ENCODE results near the gene PPARG. TPM values are rescaled to one million over a fixed set of nuclear protein-coding genes. Genes with fewer than 3 reads are reported as not detected.
"Not testable (repeated sequence)": the region's sequence is repeated elsewhere in the genome, so short reads cannot be mapped to it uniquely, and the experiment has no call there.

The PPARG gene
- total and polyA plus RNA-seq, 5 donors, result 10.4 to 18.9 (median 15.3) TPM

- no peak overlapping the region for H3K27ac ChIP-seq (ENCODE audit: low read length)
- no peaks in the 10 kb centered on the region for H3K4me1 ChIP-seq (ENCODE audit: control insufficient read depth, insufficient read depth, low read length)
- H3K27me3 ChIP-seq (ENCODE audit: control insufficient read depth, insufficient read depth), result no peaks in the 10 kb centered on the region
- no peak overlapping the region for H3K4me3 ChIP-seq (ENCODE audit: low read length)
- no peak for ATAC-seq
- intact Hi-C loops (cut with DNase I), result no loop called here
- no peak for DNase-seq
- WGBS, result 82% methylated on average over 3 of the region's 3 CpGs
- no peaks in the 10 kb centered on the region for H3K9me3 ChIP-seq (ENCODE audit: control insufficient read depth, low read length)
Measured at GRCh38 chr3:12456441-12456840, 167.6 kb downstream of the PPARG start.

GRCh38 chr3:12457380-12457779, 168.5 kb downstream of the PPARG start:
- WGBS, result 83% methylated on average over 4 of the region's 4 CpGs
- intact Hi-C loops (cut with DNase I); H3K27ac ChIP-seq (ENCODE audit: low read length); ATAC-seq; H3K27me3 ChIP-seq (ENCODE audit: control insufficient read depth, insufficient read depth); H3K4me1 ChIP-seq (ENCODE audit: control insufficient read depth, insufficient read depth, low read length); DNase-seq; H3K4me3 ChIP-seq (ENCODE audit: low read length); H3K9me3 ChIP-seq (ENCODE audit: control insufficient read depth, low read length): not testable (repeated sequence)

DNA sequence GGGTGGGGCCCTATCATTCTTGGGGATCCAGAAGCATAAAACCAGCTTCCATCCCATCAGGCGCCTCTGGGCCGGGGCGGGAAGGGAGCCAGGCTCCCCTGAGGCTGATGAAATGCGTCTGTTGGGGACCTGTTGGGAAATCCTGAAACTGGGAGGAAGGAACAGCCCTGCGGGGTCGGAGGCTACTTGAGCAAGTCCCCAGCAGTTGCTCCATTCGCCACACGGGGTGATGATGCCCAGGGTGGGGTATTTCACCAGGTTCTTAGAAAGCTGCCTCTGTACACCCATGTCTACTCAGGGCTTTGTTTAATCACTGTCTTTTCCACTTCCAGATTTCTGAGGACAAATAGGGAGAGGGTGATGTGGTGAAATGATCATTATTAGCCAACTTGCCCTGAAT, 170.0 kb downstream of the PPARG start:
- ATAC-seq (peak in 1 of 2 donors; percentile 9), DNase-seq (no peak)
- Histone ChIP-seq H3K27ac (ENCODE audit: low read length) (no peak overlapping the region), H3K9me3 (ENCODE audit: control insufficient read depth, low read length) (no peaks in the 10 kb centered on the region), H3K4me1 (ENCODE audit: control insufficient read depth, insufficient read depth, low read length) (no peaks in the 10 kb centered on the region), H3K4me3 (ENCODE audit: low read length) (no peak overlapping the region), H3K27me3 (ENCODE audit: control insufficient read depth, insufficient read depth) (no peaks in the 10 kb centered on the region)
- intact Hi-C loops (cut with DNase I), result no loop called here
- WGBS, result 68% methylated on average over 8 of the region's 8 CpGs

- DNase-seq, result no peak
- H3K9me3 ChIP-seq (ENCODE audit: control insufficient read depth, low read length), result no peaks in the 10 kb centered on the region
- 81% methylated on average over 3 of the region's 3 CpGs for WGBS
- H3K27ac ChIP-seq (ENCODE audit: low read length), result no peak overlapping the region
- H3K27me3 ChIP-seq (ENCODE audit: control insufficient read depth, insufficient read depth), result no peaks in the 10 kb centered on the region
- no peak overlapping the region for H3K4me3 ChIP-seq (ENCODE audit: low read length)
- intact Hi-C loops (cut with DNase I), result no loop called here
- no peak for ATAC-seq
- no peaks in the 10 kb centered on the region for H3K4me1 ChIP-seq (ENCODE audit: control insufficient read depth, insufficient read depth, low read length)
Measured at GRCh38 chr3:12460127-12460526, 171.3 kb downstream of the PPARG start.

- DNase-seq (no peak), ATAC-seq (no peak)
- intact Hi-C loops (cut with DNase I), result no loop called here
- Histone ChIP-seq H3K27ac (ENCODE audit: low read length) (no peak overlapping the region), H3K4me1 (ENCODE audit: control insufficient read depth, insufficient read depth, low read length) (no peaks in the 10 kb centered on the region), H3K27me3 (ENCODE audit: control insufficient read depth, insufficient read depth) (no peaks in the 10 kb centered on the region), H3K4me3 (ENCODE audit: low read length) (no peak overlapping the region), H3K9me3 (ENCODE audit: control insufficient read depth, low read length) (no peaks in the 10 kb centered on the region)
- 93% methylated on average over 7 of the region's 7 CpGs for WGBS
Measured at GRCh38 chr3:12461097-12461649, 172.3 kb downstream of the PPARG start.

DNA sequence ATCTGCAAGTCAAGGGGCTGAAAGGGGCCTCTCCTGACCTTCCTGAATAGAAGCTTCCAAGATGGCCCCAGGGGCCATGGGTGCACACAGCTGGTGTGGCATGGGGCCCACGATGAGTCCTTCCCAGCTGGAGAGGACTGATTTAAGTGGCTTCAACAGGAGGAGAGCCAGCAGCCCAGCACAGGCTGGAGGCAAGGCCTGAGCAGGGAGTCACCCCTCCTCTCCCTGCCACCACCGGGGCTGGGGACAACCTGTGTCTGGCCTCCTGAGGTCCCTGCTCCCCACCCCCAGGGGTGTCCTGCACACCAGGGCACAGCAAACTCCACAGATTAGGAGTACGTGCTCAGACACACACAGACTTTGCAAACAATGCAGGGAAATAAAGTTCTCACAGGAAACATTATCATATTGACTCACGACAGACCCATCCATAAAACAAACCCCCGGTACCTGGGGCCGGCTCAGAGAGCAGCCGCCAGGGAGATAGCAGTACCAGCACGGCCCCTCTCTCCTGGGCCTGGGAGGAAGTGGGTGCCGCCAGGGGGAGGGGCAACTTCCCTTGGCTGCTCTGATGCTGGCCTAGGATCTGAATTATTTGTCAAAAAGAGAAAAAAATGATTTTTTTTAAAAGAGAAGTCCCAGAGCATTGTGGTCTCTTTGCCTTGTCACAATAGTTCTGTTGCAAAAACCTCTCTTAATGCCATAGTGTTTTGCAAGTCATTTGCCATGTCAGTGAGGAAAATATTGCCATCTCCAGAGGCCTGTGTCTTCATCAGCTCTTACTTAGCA, 173.5 kb downstream of the PPARG start:
- 36% methylated on average over 9 of the region's 9 CpGs for WGBS
- Histone ChIP-seq H3K9me3 (ENCODE audit: control insufficient read depth, low read length) (no peaks in the 10 kb centered on the region), H3K27me3 (ENCODE audit: control insufficient read depth, insufficient read depth) (no peaks in the 10 kb centered on the region), H3K4me1 (ENCODE audit: control insufficient read depth, insufficient read depth, low read length) (no peaks in the 10 kb centered on the region), H3K4me3 (ENCODE audit: low read length) (no peak overlapping the region), H3K27ac (ENCODE audit: low read length) (no peak overlapping the region)
- intact Hi-C loops (cut with DNase I), result no loop called here
- DNase-seq, result peak in 2 of 3 donors; percentile 59 to 61
- peak; percentile 62 to 70 for ATAC-seq

DNA sequence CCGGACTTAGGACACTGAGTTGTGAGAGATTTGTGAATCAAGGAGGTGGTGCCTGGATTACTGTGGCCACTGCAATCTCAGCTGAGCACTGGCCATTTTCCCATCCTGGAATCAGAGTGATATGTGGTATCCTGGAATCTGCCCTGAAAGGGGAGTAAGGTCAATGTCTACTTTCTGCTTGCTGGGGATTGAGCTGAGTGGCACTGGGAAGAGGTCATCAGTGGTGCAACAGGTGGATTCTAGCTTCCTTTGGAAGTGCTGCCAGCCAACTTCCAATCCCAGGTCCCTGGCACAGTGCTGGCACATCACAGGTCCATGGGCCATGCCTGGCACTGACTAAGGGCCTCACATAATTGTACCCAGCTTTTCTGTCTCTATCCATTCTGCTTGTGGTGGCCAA, 174.8 kb downstream of the PPARG start:
- 95% methylated on average over 1 of the region's 1 CpG for WGBS
- H3K27me3 ChIP-seq (ENCODE audit: control insufficient read depth, insufficient read depth), result no peaks in the 10 kb centered on the region
- intact Hi-C loops (cut with DNase I), result no loop called here

GRCh38 chr3:12464181-12464580, 175.3 kb downstream of the PPARG start:
- ATAC-seq (no peak), DNase-seq (no peak)
- intact Hi-C loops (cut with DNase I), result no loop called here
- no peak overlapping the region for H3K27ac ChIP-seq (ENCODE audit: low read length)
- no peaks in the 10 kb centered on the region for H3K9me3 ChIP-seq (ENCODE audit: control insufficient read depth, low read length)
- no peaks in the 10 kb centered on the region for H3K27me3 ChIP-seq (ENCODE audit: control insufficient read depth, insufficient read depth)
- no peaks in the 10 kb centered on the region for H3K4me1 ChIP-seq (ENCODE audit: control insufficient read depth, insufficient read depth, low read length)
- H3K4me3 ChIP-seq (ENCODE audit: low read length), result no peak overlapping the region

More for the DNA sequence above, 174.8 kb downstream of the PPARG start:
- DNase-seq (no peak), ATAC-seq (no peak)
- no peaks in the 10 kb centered on the region for H3K4me1 ChIP-seq (ENCODE audit: control insufficient read depth, insufficient read depth, low read length)
- no peak overlapping the region for H3K4me3 ChIP-seq (ENCODE audit: low read length)
- H3K9me3 ChIP-seq (ENCODE audit: control insufficient read depth, low read length), result no peaks in the 10 kb centered on the region
- no peak overlapping the region for H3K27ac ChIP-seq (ENCODE audit: low read length)

- Histone ChIP-seq H3K4me1 (ENCODE audit: control insufficient read depth, insufficient read depth, low read length) (no peaks in the 10 kb centered on the region), H3K27me3 (ENCODE audit: control insufficient read depth, insufficient read depth) (no peaks in the 10 kb centered on the region), H3K9me3 (ENCODE audit: control insufficient read depth, low read length) (no peaks in the 10 kb centered on the region), H3K4me3 (ENCODE audit: low read length) (no peak overlapping the region), H3K27ac (ENCODE audit: low read length) (no peak overlapping the region)
- intact Hi-C loops (cut with DNase I), result no loop called here
- no peak for ATAC-seq
- WGBS, result 90% methylated on average over 18 of the region's 18 CpGs
- DNase-seq, result no peak
Measured at GRCh38 chr3:12465151-12465835, 176.4 kb downstream of the PPARG start.

DNA sequence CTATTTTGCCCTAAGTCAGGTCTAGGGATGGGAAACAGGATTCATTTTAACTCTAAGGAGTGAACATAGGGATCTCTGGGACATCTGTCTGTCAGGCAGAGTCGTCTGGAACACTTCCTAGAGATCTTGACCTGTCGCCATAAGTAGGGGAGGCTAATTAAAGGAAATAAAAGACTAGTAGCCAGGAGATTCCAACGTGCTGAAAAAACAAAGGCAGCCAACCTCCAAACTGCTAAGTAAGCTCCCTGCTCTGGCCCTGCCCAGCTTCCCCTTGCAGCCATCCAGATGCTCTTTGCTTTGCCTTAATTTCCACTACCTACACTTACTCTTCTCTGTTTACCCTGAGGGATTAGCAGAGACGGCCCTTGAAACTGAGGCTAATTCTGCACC, 177.0 kb downstream of the PPARG start:
- intact Hi-C loops (cut with DNase I), result no loop called here
- Histone ChIP-seq H3K27me3 (ENCODE audit: control insufficient read depth, insufficient read depth) (no peaks in the 10 kb centered on the region), H3K27ac (ENCODE audit: low read length) (no peak overlapping the region), H3K4me3 (ENCODE audit: low read length) (no peak overlapping the region), H3K4me1 (ENCODE audit: control insufficient read depth, insufficient read depth, low read length) (no peaks in the 10 kb centered on the region), H3K9me3 (ENCODE audit: control insufficient read depth, low read length) (no peaks in the 10 kb centered on the region)
- DNase-seq, result no peak
- WGBS, result 32% methylated on average over 4 of the region's 4 CpGs
- ATAC-seq, result no peak

DNA sequence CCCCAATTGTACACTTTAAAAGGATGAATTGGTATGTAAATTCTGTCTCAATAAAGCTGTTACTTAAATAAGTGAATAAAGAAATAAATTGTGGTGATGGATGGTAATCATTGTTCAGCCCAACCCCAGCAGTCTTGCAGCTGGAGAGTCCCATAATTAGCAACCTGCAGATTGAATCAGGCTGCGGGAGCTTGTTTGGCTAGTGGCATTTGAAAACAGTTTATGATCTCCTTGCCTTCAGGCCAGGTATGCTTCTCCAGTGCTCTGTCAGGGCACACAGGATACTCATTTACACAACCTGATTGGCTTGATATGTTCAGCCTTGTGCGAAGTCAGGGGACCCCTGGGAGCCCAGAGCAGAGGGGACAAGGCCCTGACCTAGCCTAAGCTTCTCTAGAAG, 178.9 kb downstream of the PPARG start:
- WGBS, result 96% methylated on average over 2 of the region's 2 CpGs
- DNase-seq (no peak), ATAC-seq (no peak)
- intact Hi-C loops (cut with DNase I), result no loop called here
- H3K9me3 ChIP-seq (ENCODE audit: control insufficient read depth, low read length), result no peaks in the 10 kb centered on the region
- no peak overlapping the region for H3K27ac ChIP-seq (ENCODE audit: low read length)
- no peak overlapping the region for H3K4me3 ChIP-seq (ENCODE audit: low read length)
- H3K27me3 ChIP-seq (ENCODE audit: control insufficient read depth, insufficient read depth), result no peaks in the 10 kb centered on the region
- H3K4me1 ChIP-seq (ENCODE audit: control insufficient read depth, insufficient read depth, low read length), result no peaks in the 10 kb centered on the region
